GM20431 (cell line): Measurements from ENCODE around the gene EXD3.
"Not testable (repeated sequence)": the region's sequence is repeated elsewhere in the genome, so short reads cannot be mapped to it uniquely, and the experiment has no call there.

Experiments used
- in situ Hi-C: fragments of 300-500 bp; cut with MseI, MboI; formaldehyde crosslinking; loops from one replicate; pipeline ENCODE4 v1.15.0; 2020; ENCODE audit warnings: low sequenced_read_pairs; ENCODE audit not compliant: unreplicated experiment

The EXD3 gene

GRCh38 chr9:137415451-137415850, 7.5 kb downstream of the EXD3 start:
- in situ Hi-C loops: no loop called here

GRCh38 chr9:137412431-137412830, 10.5 kb downstream of the EXD3 start:
- in situ Hi-C loops: no loop called here

GRCh38 chr9:137411645-137412380, 11.1 kb downstream of the EXD3 start:
- in situ Hi-C loops: no loop called here

GRCh38 chr9:137411260-137411644, 11.7 kb downstream of the EXD3 start:
- in situ Hi-C loops: no loop called here

GRCh38 chr9:137410891-137411249, 12.1 kb downstream of the EXD3 start:
- in situ Hi-C loops: no loop called here

GRCh38 chr9:137410236-137410890, 12.6 kb downstream of the EXD3 start:
- in situ Hi-C loops: not testable (repeated sequence)

GRCh38 chr9:137409515-137409914, 13.4 kb downstream of the EXD3 start:
- in situ Hi-C loops: no loop called here

- in situ Hi-C loops: no loop called here
Observed at GRCh38 chr9:137408651-137409405, 14.1 kb downstream of the EXD3 start.

GRCh38 chr9:137407590-137408300, 15.2 kb downstream of the EXD3 start:
- in situ Hi-C loops: no loop called here

GRCh38 chr9:137406876-137407589, 15.9 kb downstream of the EXD3 start:
- in situ Hi-C loops: no loop called here

- in situ Hi-C loops: no loop called here
Observed at GRCh38 chr9:137406085-137406760, 16.7 kb downstream of the EXD3 start.

- in situ Hi-C loops: no loop called here
Observed at GRCh38 chr9:137405677-137406081, 17.3 kb downstream of the EXD3 start.

GRCh38 chr9:137404961-137405567, 17.9 kb downstream of the EXD3 start:
- in situ Hi-C loops: no loop called here

- in situ Hi-C loops: no loop called here
Observed at GRCh38 chr9:137403269-137403668, 19.7 kb downstream of the EXD3 start.

GRCh38 chr9:137402746-137403145, 20.2 kb downstream of the EXD3 start:
- in situ Hi-C loops: no loop called here

GRCh38 chr9:137398561-137399468, 24.1 kb downstream of the EXD3 start:
- in situ Hi-C loops: no loop called here

- in situ Hi-C loops: no loop called here
Observed at GRCh38 chr9:137397675-137398423, 25.1 kb downstream of the EXD3 start.
